ENCODE results near the gene ACMSD.
"Not testable (repeated sequence)": the region's sequence is repeated elsewhere in the genome, so short reads cannot be mapped to it uniquely, and the experiment has no call there.

ACMSD gene

DNA sequence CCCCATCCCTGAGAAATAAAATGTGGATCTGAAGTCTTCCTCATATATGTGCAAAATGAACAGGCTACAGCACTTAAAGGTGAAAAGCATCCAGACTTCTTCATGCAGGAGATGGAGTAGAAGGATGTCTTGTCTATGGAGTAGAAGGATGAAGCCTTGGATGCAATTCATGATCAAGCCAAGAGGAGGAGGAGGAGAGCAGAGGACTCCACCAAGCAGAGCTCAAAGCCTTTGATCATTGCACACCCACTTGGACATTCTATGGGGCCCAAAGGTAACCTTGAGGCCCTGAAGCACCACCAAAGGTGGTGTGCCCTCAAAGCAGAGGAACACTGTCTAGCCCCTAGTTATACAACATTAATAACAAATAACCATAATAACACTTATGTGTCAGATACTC lies 17.3 kb downstream of the ACMSD start:
- DNase-seq, result no peak

GRCh38 chr2:134858245-134858644 lies 19.8 kb downstream of the ACMSD start:
- DNase-seq, result no peak

- DNase-seq, result no peak
Observed at GRCh38 chr2:134861173-134861572, 22.8 kb downstream of the ACMSD start.

GRCh38 chr2:134862069-134862468 lies 23.7 kb downstream of the ACMSD start:
- no peak for DNase-seq

- DNase-seq, result no peak
Observed at GRCh38 chr2:134862674-134863073, 24.3 kb downstream of the ACMSD start.

- DNase-seq, result no peak
Observed at GRCh38 chr2:134863446-134863845, 25.0 kb downstream of the ACMSD start.

DNA sequence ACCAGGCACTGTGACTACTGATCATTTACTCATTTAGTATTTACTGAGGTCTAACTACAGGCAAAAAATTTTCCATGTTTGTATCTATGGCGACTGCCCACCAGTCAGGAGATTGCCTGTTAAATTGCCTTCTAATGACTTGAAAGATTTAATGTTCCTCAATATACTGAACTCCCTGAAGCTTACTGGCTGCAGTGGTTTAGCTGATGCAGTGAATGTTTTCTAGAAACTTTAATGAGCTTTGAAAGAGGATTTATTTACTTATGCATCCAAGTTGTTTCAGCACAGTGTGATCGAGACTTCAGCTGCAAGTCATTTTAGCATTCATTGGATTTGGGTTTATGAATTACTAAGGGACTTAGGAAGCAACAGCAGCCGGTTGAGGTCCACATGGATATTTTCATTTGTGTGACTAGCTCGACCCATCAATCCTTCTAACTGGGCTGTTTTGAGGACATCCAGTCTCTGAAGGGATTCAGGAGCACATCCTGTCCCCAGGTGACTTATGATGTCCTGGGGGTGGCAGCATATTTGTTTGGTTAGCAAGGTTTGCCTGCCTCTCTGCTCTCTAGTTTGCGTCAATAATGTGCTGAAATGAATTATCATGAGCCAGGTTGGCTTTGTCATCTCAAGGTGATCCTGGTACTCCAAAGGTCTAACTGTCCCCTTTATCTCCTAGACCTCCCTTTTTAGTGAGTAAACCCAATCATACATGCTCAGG lies 26.8 kb downstream of the ACMSD start:
- DNase-seq, result no peak

GRCh38 chr2:134866498-134867099 lies 28.2 kb downstream of the ACMSD start:
- DNase-seq, result no peak

GRCh38 chr2:134869946-134870736 lies 31.7 kb downstream of the ACMSD start:
- DNase-seq, result no peak

- no peak for DNase-seq
Observed at GRCh38 chr2:134873152-134873551, 34.7 kb downstream of the ACMSD start.

DNA sequence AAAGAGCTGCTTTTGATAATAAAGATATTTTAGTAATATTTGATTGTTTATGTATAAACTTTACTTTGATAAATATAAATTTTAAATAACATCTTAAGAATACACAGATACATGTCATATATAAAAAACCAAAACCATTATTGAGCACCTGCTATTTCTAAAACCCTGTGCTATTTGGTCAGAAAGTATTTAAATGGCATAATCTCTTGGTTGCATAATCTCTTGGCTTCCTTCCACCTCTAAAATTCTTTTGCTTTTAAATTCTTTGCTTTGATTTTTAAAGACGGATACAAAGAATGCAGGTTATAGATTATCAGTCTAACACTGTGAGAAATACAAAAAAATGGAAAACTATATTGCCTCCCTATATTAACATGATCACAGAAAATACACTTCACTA lies 36.9 kb downstream of the ACMSD start:
- no peak for DNase-seq

DNA sequence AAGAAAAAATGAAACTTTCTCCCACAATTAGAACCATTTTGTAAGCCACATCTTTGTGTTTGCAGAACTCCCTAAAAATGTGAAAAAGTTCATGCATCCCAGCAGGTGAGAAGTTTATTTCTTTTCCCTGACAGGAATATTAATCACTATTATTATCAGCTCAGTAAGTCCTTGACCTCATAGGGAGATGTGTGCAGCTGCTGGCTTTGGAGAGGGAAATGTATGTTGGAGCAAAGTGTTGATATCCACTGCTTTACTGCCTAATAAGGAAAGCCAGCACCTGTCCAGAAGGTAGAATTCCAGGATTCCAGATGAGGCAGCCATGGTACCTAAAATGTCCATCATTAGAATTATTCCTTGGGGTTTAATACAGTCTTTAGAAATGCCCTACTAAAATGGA lies 44.4 kb downstream of the ACMSD start:
- DNase-seq, result no peak

- DNase-seq, result no peak
Observed at GRCh38 chr2:134883552-134884293, 45.3 kb downstream of the ACMSD start.

GRCh38 chr2:134884435-134884834 lies 46.0 kb downstream of the ACMSD start:
- no peak for DNase-seq

- no peak for DNase-seq
Observed at GRCh38 chr2:134892282-134893035, 54.0 kb downstream of the ACMSD start.

- peak; percentile 27 for DNase-seq
Observed at GRCh38 chr2:134897932-134898331, 59.5 kb downstream of the ACMSD start.

GRCh38 chr2:134899204-134899603 lies 60.8 kb downstream of the ACMSD start:
- no peak for DNase-seq

DNA sequence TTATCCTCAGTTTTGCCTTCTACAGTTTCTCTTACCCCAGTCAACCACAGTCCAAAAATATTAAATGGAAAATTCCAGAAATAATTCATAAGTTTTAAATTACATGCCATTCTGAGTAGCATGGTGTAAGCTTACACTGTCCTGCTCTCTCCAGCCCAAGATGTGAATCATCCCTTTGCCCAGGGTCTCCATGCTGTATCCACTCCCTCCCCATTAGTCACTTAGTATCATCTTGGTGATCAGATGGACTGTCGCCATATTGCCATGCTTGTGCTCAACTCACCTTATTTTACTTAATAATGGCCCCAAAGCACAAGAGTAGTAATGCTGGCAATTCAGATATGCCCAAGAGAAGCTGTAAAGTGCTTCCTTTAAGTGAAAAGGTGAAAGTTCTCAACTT lies 61.7 kb downstream of the ACMSD start:
- DNase-seq, result no peak

GRCh38 chr2:134903701-134904100 lies 65.3 kb downstream of the ACMSD start:
- DNase-seq, result not testable (repeated sequence)

GRCh38 chr2:134905168-134905567 lies 66.8 kb downstream of the ACMSD start:
- DNase-seq, result no peak

DNA sequence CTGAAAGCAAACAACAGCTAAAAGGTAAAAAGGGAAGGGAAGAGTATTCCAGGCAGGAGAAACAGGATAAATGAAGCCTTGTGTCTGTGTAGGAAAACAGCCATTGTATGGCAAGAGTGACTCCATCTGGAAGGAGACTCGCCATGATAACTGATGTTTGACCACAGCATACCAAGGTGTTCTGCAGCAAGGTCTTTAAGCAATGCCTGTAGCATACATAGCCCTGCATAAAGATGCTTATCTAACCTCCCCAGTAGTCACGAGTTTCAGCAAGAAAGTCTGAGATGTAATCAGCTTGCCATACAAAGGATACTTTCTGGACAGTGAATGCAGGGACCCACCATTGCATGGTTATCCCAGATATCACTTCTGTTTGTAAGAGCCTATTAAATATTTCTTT lies 68.3 kb downstream of the ACMSD start:
- DNase-seq, result no peak

GRCh38 chr2:134907441-134908116 lies 69.2 kb downstream of the ACMSD start:
- DNase-seq, result not testable (repeated sequence)

Data from CD4-positive, alpha-beta T cell treated with Interleukin-17A for 1 hour (primary cell).